LNCAP (cell line): ENCODE measurements around the gene USP3.

ENCODE experiments used
- TF ChIP-seq, protein P1 (sequence below): fragments of 450-650 bp; IDR thresholded peaks from 2 replicates; pipeline ENCODE4 v1.5.1; 2017; ENCODE audit warnings: mild to moderate bottlenecking

USP3 gene

DNA sequence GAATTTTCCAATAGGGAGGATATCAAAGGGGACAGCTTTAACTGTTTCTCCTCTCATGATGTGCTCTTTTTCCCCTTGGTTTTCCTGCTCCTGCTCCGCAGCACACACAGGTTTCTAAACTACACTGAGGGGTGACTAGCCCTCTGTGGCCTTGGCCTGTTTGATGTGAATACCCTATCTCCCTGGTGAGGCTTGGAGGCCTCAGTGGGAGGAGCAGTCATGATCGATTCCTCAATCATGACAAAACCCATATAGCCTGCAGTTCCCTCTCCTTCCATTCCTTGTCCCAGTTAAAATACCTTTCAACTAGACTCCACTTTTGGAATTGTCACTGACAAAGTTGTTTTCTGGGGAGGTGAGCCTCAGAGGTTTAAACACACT lies 24.0 kb upstream of the USP3 start:
- TF ChIP-seq, protein P1, sequence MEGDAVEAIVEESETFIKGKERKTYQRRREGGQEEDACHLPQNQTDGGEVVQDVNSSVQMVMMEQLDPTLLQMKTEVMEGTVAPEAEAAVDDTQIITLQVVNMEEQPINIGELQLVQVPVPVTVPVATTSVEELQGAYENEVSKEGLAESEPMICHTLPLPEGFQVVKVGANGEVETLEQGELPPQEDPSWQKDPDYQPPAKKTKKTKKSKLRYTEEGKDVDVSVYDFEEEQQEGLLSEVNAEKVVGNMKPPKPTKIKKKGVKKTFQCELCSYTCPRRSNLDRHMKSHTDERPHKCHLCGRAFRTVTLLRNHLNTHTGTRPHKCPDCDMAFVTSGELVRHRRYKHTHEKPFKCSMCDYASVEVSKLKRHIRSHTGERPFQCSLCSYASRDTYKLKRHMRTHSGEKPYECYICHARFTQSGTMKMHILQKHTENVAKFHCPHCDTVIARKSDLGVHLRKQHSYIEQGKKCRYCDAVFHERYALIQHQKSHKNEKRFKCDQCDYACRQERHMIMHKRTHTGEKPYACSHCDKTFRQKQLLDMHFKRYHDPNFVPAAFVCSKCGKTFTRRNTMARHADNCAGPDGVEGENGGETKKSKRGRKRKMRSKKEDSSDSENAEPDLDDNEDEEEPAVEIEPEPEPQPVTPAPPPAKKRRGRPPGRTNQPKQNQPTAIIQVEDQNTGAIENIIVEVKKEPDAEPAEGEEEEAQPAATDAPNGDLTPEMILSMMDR: no peak

DNA sequence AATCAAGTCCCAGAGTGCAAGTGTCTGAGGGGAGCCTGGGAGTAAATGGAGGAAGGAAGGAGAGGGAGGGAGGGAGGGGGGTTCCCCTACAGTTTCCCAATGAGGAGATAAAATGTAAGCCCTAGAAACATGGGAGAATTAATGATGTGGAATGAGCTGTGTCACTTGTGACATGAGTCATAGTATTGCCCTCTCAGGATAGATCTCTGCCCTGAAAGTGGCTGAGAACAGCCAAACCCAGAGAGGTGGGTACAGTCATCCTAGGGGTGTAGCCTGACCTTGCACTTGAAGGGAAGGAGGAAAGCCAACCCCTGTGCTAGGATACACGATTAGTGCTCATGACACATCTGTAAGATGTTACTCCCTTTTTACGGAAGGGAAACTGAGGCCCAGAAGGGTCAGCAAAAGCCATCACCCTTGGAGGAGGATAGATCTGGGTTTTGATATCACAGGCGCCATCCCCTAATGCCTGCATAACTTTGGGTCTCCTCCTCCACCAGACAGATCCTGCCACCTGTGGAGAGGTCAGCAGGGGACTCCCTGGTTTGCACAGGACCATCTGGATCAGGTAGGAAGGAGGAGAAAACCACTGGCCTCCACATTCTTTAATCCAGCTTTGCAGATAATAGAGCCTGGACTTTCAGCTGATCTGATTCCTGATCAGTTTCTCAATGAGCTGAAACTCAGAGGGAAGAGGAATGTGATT lies 23.1 kb upstream of the USP3 start:
- TF ChIP-seq, protein P1: no peak

GRCh38 chr15:63482874-63483323 lies 21.5 kb upstream of the USP3 start:
- TF ChIP-seq, protein P1: no peak

- TF ChIP-seq, protein P1: no peak
Observed at GRCh38 chr15:63483521-63484371, 20.6 kb upstream of the USP3 start.

DNA sequence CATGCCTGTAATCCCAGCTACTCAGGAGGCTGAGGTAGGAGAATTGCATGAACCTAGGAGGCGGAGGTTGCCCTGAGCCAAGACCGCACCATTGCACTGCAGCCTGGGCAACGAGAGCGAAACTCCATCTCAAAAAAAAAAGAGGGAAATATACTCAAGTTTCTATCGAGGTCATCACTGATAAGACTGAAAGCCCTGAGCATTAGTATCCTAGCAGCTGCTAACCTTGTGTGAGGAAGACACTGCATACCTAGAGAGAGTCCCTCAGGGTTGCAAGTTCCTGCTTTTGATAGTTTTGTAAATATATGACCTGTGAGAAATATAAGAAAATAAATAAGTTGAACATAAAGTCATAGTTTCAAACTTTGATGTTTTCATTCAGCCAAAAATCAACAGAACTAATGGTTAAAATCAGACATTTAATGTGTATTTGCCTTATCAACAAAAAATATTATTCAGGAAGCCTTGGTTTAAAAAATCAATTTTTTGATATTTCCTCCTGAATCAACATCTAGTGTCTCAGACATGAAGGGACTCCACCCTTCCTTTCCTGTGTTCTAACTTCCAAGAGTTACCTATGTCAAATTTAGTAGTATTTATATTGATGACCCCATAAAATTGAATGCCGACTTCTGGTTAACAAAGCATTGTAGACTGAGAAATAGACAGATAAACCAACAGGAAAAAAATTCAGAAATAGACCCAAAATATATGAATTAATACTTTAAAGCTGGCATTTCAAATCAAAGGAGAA lies 19.8 kb upstream of the USP3 start:
- TF ChIP-seq, protein P1: no peak

GRCh38 chr15:63487076-63487757 lies 17.2 kb upstream of the USP3 start:
- TF ChIP-seq, protein P1: peak; percentile 68

DNA sequence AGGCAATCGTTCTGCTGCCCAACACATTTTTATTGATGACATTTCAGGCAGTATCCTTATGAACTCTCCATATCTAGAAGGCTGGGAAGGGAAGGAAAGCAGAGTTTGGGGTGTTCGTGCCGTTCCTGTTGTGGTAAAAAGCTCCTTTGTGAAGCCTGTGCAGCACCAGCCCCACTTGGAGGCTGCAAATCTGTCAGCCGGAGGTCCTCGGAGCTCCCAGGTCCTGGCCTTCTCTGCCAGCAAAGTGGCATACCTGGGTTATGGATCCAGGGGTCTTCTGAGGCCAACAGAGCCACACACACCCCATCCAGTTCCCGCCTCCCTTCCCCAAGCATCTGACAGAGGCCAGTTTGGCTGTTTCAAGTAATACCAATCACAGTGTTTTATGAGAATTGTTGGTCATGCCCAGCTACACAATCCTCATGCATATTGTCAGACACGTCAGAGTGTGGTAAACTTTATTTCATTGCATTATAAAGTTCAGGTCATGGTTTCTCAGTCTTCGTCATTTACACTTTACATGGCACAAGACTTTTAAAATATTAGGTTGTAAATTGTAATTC lies 15.9 kb upstream of the USP3 start:
- TF ChIP-seq, protein P1: no peak
